NAMALWA (cell line): Measurements from ENCODE around the gene OVCA2.
A peak's percentile ranks its signal among the peaks of the same experiment; 100 is the strongest.

Source experiments
- DNase-seq: peaks from one replicate; pipeline ENCODE4 v3.0.0-alpha.2; 2015; ENCODE audit warnings: low spot score

Gene OVCA2

GRCh38 chr17:2034806-2035540 lies 6.8 kb upstream of the OVCA2 start:
- DNase-seq: peak; percentile 56

GRCh38 chr17:2035541-2036488 lies 6.0 kb upstream of the OVCA2 start:
- no peak for DNase-seq

GRCh38 chr17:2037155-2037554 lies 4.7 kb upstream of the OVCA2 start:
- no peak for DNase-seq

GRCh38 chr17:2040219-2040827 lies 1.5 kb upstream of the OVCA2 start:
- no peak for DNase-seq

GRCh38 chr17:2040942-2041560 lies 771 bp upstream of the OVCA2 start:
- no peak for DNase-seq

GRCh38 chr17:2042390-2042847 lies 597 bp downstream of the OVCA2 start:
- DNase-seq: no peak

GRCh38 chr17:2042933-2043332 lies 1.1 kb downstream of the OVCA2 start:
- DNase-seq: no peak

GRCh38 chr17:2043785-2044184 lies 2.0 kb downstream of the OVCA2 start:
- no peak for DNase-seq

- no peak for DNase-seq
Measured at GRCh38 chr17:2044263-2044894, 2.6 kb downstream of the OVCA2 start.

GRCh38 chr17:2047590-2047989 lies 5.8 kb downstream of the OVCA2 start:
- no peak for DNase-seq

- DNase-seq: no peak
Measured at GRCh38 chr17:2048805-2049204, 7.0 kb downstream of the OVCA2 start.

- peak; percentile 67 for DNase-seq
Measured at GRCh38 chr17:2049333-2050299, 7.8 kb downstream of the OVCA2 start.

GRCh38 chr17:2050300-2051060 lies 8.7 kb downstream of the OVCA2 start:
- peak; percentile 40 for DNase-seq

- DNase-seq: no peak
Measured at GRCh38 chr17:2051061-2051932, 9.5 kb downstream of the OVCA2 start.

GRCh38 chr17:2051933-2052559 lies 10.2 kb downstream of the OVCA2 start:
- no peak for DNase-seq

GRCh38 chr17:2053380-2054261 lies 11.8 kb downstream of the OVCA2 start:
- DNase-seq: no peak

GRCh38 chr17:2054262-2054511 lies 12.4 kb downstream of the OVCA2 start:
- no peak for DNase-seq
